ENCODE measurements around the gene LIFR. TPM values are rescaled to one million over a fixed set of nuclear protein-coding genes. Genes with fewer than 3 reads are reported as not detected.

Gene LIFR
- total RNA-seq, 2 donors from 2014 or later = 45.4 to 80.1 TPM

DNA sequence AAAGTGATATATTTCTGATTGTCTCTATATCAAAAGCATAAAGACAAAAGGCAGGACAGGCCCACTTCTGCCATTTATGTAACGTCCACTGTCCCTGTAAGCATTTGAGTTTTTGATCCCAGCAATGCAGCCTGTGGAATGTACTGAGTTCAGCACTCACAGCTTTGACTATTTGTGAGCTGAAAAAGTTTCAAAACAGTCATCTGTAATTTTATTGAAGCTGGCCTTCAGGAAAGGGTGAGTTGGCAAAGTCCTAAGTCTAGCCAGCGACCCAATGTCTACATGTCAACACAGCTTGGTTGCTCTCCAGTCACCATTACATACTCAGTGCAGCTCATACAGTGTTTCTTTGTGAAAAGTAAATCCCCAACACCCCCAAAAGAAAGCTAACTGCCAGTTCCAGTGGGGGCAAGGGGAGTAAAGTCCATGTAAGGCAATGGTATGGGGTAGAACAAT, 9.7 kb downstream of the LIFR start:
- DNase-seq (peak; percentile 22 to 46 (median 44)), ATAC-seq (peak; percentile 70)
- H3K27ac ChIP-seq = peak overlapping the region; percentile 16 to 51 (median 36)
- no peaks in the 10 kb centered on the region for H3K9me3 ChIP-seq
- H3K4me3 ChIP-seq = no peak overlapping the region
- H3K27me3 ChIP-seq = no peaks in the 10 kb centered on the region
- H3K4me1 ChIP-seq = peaks cover 55% of the 10 kb centered on the region
- intact Hi-C loops (cut with DNase I) = no loop called here
- H3K36me3 ChIP-seq (replicated peaks in 1 of 2; ENCODE audit: insufficient read depth in 1 of 2, low read depth in 2 of 2) = no peaks in the 10 kb centered on the region
- TF ChIP-seq, protein P1, sequence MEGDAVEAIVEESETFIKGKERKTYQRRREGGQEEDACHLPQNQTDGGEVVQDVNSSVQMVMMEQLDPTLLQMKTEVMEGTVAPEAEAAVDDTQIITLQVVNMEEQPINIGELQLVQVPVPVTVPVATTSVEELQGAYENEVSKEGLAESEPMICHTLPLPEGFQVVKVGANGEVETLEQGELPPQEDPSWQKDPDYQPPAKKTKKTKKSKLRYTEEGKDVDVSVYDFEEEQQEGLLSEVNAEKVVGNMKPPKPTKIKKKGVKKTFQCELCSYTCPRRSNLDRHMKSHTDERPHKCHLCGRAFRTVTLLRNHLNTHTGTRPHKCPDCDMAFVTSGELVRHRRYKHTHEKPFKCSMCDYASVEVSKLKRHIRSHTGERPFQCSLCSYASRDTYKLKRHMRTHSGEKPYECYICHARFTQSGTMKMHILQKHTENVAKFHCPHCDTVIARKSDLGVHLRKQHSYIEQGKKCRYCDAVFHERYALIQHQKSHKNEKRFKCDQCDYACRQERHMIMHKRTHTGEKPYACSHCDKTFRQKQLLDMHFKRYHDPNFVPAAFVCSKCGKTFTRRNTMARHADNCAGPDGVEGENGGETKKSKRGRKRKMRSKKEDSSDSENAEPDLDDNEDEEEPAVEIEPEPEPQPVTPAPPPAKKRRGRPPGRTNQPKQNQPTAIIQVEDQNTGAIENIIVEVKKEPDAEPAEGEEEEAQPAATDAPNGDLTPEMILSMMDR (IDR thresholded peaks at IDR 0.05) = no peak
- no peak for TF ChIP-seq POLR2A (IDR thresholded peaks at IDR 0.05)
- 16 to 32% methylated on average over 2 of the region's 2 CpGs for WGBS, 2 donors

DNA sequence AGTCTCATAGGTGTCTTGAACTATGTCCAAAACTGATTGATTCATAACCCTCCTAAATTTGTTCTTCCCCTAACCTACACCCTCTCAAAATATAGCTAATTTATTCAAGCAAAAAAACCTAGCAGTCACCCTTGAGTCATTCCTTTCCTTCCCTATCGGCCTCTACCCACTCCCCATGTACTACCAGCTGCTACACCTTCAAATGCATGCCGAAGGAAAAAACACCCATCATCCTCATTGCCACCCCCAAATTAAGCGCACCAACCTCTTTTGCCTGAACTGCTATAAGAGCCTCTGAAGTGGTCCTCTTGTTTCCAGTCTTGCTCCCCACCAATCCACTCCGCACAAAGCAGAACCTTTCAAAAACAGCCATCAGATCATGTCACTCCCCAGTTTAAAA, 12.6 kb downstream of the LIFR start:
- H3K27ac ChIP-seq = no peak overlapping the region
- no peak for TF ChIP-seq POLR2A (IDR thresholded peaks at IDR 0.05)
- H3K9me3 ChIP-seq = no peaks in the 10 kb centered on the region
- WGBS, 2 donors = 94 to 95% methylated on average over 4 of the region's 4 CpGs
- ATAC-seq (no peak), DNase-seq (no peak)
- peaks cover 45% of the 10 kb centered on the region for H3K4me1 ChIP-seq
- H3K27me3 ChIP-seq = no peaks in the 10 kb centered on the region
- H3K4me3 ChIP-seq = no peak overlapping the region
- intact Hi-C loops (cut with DNase I) = no loop called here
- H3K36me3 ChIP-seq (replicated peaks in 1 of 2; ENCODE audit: insufficient read depth in 1 of 2, low read depth in 2 of 2) = no peaks in the 10 kb centered on the region

DNA sequence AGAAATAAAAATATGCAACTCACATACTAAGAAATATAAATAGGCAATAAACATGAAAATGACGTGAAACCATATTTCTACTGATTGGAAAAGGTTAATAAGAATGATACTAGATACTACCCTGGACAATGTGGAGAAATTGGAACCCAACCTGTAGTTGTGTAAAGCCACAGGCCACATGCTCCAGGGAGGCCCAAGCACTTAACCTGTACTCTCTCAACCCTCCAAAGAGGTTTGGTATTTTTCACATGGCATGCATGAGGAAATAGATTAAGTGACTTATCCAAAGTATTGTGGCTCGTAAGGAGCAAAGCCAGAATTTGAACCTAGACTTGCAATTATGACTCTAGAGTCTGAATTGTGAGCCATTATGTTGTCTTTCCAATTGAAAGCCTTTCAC, 13.4 kb downstream of the LIFR start:
- Histone ChIP-seq H3K9me3 (no peaks in the 10 kb centered on the region), H3K27me3 (no peaks in the 10 kb centered on the region), H3K27ac (no peak overlapping the region), H3K36me3 (replicated peaks in 1 of 2; ENCODE audit: insufficient read depth in 1 of 2, low read depth in 2 of 2) (no peaks in the 10 kb centered on the region), H3K4me1 (peaks cover 44% of the 10 kb centered on the region), H3K4me3 (no peak overlapping the region)
- 89 to 91% methylated on average over 2 of the region's 2 CpGs for WGBS, 2 donors
- intact Hi-C loops (cut with DNase I) = no loop called here
- TF ChIP-seq, protein P1 (IDR thresholded peaks at IDR 0.05) = no peak
- TF ChIP-seq POLR2A (IDR thresholded peaks at IDR 0.05) = no peak
- ATAC-seq (no peak), DNase-seq (no peak)

DNA sequence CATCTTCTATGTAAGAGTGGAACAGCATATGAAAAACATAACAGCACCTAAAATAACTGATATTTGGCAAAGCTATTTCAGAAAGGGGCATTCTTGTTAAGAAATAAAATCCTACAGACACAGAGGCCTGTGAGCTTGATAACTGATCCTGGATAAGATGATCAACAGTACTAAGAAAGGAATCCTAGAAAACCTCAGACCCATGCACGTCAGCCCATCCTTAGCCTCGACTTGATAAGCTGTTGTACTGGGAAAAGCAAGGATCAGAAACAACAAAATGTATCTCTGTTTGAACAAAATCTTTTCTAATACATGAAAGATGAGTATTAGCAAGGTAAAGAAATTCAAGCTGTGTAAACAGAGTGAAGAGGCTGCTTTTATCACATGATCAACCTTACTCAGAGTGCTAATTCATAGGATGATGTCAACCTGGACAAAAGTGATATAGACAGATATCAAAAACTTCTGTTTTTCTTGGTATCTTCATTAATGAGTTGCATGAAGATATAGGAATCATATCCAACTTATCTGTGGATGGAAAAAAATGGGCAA, 15.2 kb downstream of the LIFR start:
- H3K4me3 ChIP-seq = no peak overlapping the region
- H3K27me3 ChIP-seq = no peaks in the 10 kb centered on the region
- no peaks in the 10 kb centered on the region for H3K36me3 ChIP-seq (replicated peaks in 1 of 2; ENCODE audit: insufficient read depth in 1 of 2, low read depth in 2 of 2)
- TF ChIP-seq, protein P1 (IDR thresholded peaks at IDR 0.05) = no peak
- no peak for TF ChIP-seq POLR2A (IDR thresholded peaks at IDR 0.05)
- H3K27ac ChIP-seq = no peak overlapping the region
- WGBS, 2 donors = 69 to 75% methylated on average over 2 of the region's 2 CpGs
- H3K9me3 ChIP-seq = no peaks in the 10 kb centered on the region
- intact Hi-C loops (cut with DNase I) = no loop called here
- ATAC-seq = no peak
- no peak for DNase-seq
- H3K4me1 ChIP-seq = peaks cover 37% of the 10 kb centered on the region

DNA sequence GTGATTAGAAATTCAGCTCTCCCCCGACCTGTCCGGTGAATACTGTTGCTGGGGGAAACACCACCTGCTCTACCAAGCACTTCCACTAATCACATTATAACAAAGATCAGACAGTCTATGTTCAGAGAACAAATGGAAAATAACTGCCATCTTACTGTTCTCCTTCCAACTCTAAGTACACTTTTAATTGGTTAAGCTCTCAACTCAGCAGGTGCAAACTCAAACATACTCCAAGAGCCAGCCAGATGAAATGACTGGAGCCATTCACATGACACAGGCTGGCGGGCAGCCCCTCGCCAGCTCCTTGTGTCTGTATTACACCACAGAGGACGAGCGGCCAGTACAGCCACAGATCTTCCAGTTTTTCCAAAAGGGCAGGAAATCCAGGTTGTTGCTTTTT, 16.1 kb downstream of the LIFR start:
- H3K9me3 ChIP-seq = no peaks in the 10 kb centered on the region
- peak overlapping the region in 3 of 4 donors; percentile 17 to 38 (median 22) for H3K27ac ChIP-seq
- no peak overlapping the region for H3K4me3 ChIP-seq
- H3K4me1 ChIP-seq = peaks cover 43% of the 10 kb centered on the region
- no peaks in the 10 kb centered on the region for H3K36me3 ChIP-seq (replicated peaks in 1 of 2; ENCODE audit: insufficient read depth in 1 of 2, low read depth in 2 of 2)
- intact Hi-C loops (cut with DNase I) = no loop called here
- WGBS, 2 donors = 27 to 39% methylated on average over 6 of the region's 6 CpGs
- ATAC-seq = peak; percentile 86
- peak; percentile 46 to 80 (median 65) for DNase-seq
- H3K27me3 ChIP-seq = no peaks in the 10 kb centered on the region
- TF ChIP-seq, protein P1 (IDR thresholded peaks at IDR 0.05) = no peak
- TF ChIP-seq POLR2A (IDR thresholded peaks at IDR 0.05) = peak in 1 of 3 donors; percentile 7

Data from body of pancreas (tissue), 4 donors.